ENCODE data around the gene RYR1. TPM values are rescaled to one million over a fixed set of nuclear protein-coding genes. Genes with fewer than 3 reads are reported as not detected.
"Not testable (repeated sequence)": the region's sequence is repeated elsewhere in the genome, so short reads cannot be mapped to it uniquely, and the experiment has no call there.

Gene RYR1
- total RNA-seq, 1 donor from 2014 or later: 0.06 TPM

DNA sequence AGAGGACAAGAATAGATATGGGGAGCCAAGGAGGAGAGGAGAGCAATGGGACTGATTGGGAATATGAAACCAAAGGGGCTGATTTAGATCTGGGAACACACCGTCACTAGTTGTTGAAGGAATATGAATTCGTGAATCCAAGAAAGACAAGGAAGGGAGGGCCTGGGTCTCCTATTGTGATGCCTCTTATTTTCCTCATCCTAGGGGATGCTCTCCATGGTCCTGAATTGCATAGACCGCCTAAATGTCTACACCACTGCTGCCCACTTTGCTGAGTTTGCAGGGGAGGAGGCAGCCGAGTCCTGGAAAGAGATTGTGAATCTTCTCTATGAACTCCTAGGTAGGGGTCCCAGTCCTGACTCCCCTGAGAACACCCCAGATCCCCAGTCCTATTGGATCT, 21.5 kb downstream of the RYR1 start:
- no peak for DNase-seq (ENCODE audit: extremely low read depth, low read depth, low spot score)

- DNase-seq (ENCODE audit: extremely low read depth, low read depth, low spot score): no peak
Measured at GRCh38 chr19:38457202-38457601, 23.7 kb downstream of the RYR1 start.

DNA sequence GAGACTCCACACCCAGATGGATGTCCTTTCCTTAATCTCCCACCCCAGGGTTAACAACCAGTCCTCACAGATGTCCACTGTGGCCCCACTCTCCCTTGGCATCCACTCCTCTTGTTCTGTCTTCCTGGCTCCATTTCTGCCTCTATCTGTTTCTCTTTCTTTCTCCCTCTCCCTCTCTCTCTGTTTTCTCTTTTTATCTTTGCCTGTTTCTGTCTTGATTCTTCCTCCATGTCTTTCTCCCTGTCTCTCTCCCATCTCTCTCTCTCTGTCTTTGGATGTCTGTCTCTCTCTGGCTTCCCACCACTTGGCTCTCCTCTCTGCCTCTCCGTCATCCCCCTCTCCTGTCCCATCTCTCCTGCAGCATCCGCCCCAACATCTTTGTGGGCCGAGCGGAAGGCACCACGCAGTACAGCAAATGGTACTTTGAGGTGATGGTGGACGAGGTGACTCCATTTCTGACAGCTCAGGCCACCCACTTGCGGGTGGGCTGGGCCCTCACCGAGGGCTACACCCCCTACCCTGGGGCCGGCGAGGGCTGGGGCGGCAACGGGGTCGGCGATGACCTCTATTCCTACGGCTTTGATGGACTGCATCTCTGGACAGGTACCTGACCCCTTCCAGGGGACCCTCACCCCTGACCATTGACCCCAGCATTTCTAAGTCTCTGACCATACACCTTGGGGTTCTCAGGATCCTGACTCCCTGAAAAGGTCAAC, 24.4 kb downstream of the RYR1 start:
- DNase-seq (ENCODE audit: extremely low read depth, low read depth, low spot score): no peak

DNA sequence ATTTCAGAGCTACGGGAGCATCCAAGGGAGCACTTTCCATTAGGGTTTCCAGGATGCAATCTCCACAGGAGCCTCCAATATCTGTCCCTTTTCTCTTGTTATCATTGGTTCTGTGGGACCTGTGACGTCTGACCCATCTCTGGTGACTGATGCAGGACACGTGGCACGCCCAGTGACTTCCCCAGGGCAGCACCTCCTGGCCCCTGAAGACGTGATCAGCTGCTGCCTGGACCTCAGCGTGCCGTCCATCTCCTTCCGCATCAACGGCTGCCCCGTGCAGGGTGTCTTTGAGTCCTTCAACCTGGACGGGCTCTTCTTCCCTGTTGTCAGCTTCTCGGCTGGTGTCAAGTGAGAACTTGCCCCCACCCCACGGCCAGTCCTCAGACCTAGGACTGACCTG, 25.5 kb downstream of the RYR1 start:
- DNase-seq (ENCODE audit: extremely low read depth, low read depth, low spot score): no peak

DNA sequence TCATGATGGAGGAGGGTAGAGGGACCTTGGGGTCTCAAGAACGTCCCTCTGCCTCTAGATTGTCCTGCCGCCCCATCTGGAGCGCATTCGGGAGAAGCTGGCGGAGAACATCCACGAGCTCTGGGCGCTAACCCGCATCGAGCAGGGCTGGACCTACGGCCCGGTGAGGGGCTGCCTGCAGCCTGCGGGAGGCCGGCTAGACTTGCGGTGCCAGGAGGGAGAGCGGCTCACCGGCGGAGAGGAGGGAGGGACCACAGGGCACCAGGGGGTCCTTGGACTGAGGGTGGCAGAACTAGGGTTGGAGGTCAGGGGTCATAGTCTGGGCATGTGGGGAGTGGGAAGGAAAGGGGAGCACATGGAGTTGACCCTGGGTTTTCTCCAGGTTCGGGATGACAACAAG, 29.9 kb downstream of the RYR1 start:
- DNase-seq (ENCODE audit: extremely low read depth, low read depth, low spot score): no peak

GRCh38 chr19:38464421-38465082, 31.1 kb downstream of the RYR1 start:
- no peak for DNase-seq (ENCODE audit: extremely low read depth, low read depth, low spot score)

GRCh38 chr19:38466050-38466449, 32.6 kb downstream of the RYR1 start:
- no peak for DNase-seq (ENCODE audit: extremely low read depth, low read depth, low spot score)

- DNase-seq (ENCODE audit: extremely low read depth, low read depth, low spot score): no peak
Measured at GRCh38 chr19:38467541-38468525, 34.3 kb downstream of the RYR1 start.

GRCh38 chr19:38469151-38469550, 35.7 kb downstream of the RYR1 start:
- no peak for DNase-seq (ENCODE audit: extremely low read depth, low read depth, low spot score)

DNA sequence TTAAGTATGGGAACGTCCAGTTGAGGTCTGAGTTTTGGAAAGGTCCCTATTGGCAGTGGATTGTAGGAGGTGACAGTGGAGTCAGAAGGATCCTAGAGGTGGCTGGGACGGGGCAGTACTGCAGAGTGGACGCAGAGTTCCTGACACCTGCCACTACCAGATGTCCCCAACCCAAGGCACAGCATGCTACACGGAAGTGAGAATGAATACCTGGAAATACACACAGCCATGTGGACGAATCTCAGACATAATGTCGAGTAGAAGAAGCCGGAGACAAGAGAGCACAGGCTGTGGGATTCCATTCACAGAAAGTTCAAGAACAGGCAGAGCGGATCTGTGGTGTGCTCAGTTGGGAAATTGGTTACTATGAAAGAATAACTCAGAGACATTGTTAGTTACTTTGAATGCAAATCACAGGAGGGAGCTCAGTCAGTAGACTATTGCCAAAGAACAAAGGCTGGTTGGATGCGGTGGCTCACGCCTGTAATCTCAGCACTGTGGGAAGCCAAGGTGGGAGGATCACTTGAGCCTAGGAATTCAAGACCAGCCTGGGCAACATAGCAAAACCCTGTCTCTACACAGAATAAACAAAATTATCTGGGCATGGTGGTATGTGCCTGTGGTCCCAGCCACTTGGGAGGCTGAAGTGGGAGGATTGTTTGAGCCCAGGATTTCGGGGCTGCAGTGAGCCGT, 37.4 kb downstream of the RYR1 start:
- DNase-seq (ENCODE audit: extremely low read depth, low read depth, low spot score): no peak

GRCh38 chr19:38472725-38473124, 39.2 kb downstream of the RYR1 start:
- DNase-seq (ENCODE audit: extremely low read depth, low read depth, low spot score): not testable (repeated sequence)

- DNase-seq (ENCODE audit: extremely low read depth, low read depth, low spot score): no peak
Measured at GRCh38 chr19:38473201-38473600, 39.7 kb downstream of the RYR1 start.

- no peak for DNase-seq (ENCODE audit: extremely low read depth, low read depth, low spot score)
Measured at GRCh38 chr19:38475176-38475575, 41.7 kb downstream of the RYR1 start.

DNA sequence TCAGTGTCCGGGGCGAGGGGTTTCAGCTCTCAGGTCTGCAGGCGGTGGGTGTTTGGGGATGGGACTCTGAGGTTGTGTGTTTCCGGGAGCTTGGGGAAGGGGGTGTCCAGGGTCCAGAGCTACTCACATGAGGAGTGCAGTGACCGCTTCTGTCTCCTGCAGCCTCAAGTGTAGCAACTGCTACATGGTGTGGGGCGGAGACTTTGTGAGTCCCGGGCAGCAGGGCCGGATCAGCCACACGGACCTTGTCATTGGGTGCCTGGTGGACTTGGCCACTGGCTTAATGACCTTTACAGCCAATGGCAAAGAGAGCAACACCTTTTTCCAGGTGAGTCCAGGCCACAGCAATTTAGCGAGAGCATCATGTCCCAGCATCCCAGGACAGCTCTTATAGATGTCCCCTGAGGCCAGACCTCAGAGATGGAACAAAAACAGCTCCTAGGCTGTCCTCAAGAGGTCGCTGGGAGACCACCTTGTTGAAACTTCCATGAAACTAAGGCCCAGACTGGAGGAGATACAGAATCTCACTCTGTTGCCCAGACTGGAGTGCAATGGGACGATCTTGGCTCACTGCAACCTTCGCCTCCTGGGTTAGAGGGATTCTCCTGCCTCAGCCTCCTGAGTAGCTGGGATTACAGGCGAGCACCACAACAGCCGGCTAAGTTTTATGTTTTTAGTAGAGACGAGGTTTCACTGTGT, 44.9 kb downstream of the RYR1 start:
- no peak for DNase-seq (ENCODE audit: extremely low read depth, low read depth, low spot score)

DNA sequence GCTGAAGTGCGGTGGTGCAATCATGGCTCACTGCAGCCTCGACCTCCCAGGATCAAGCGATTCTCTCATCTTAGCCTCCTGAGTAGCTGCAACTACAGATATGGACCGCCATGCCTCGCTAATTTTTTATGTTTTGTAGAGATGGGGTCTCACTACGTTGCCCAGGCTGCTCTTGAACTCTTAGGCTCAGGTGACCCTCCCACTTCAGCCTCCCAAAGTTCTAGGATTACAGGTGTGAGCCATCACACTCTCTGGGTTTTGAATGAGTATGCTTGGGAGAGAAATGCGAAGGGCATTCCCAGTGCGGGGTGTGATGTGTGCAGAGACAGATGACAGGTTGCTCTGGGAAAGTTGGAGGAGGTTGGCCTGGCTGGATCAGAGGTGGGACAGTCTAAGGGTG, 49.0 kb downstream of the RYR1 start:
- no peak for DNase-seq (ENCODE audit: extremely low read depth, low read depth, low spot score)

DNA sequence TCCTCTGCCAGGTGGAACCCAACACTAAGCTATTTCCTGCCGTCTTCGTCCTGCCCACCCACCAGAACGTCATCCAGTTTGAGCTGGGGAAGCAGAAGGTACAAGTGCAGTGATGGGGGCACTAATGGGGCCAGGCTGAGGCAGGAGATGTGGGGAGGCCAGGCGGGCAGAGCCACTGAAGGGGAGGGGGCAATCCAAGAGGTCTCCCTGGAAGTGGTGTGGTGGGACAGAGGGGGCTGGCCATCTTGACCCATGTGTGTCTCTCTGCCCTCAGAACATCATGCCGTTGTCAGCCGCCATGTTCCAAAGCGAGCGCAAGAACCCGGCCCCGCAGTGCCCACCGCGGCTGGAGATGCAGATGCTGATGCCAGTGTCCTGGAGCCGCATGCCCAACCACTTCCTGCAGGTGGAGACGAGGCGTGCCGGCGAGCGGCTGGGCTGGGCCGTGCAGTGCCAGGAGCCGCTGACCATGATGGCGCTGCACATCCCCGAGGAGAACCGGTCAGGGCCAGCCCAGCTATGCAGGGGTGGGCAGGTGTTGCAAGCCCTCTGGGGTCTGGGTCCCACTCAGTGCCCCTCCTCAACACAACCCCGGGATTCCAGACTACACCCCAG, 49.6 kb downstream of the RYR1 start:
- no peak for DNase-seq (ENCODE audit: extremely low read depth, low read depth, low spot score)

DNA sequence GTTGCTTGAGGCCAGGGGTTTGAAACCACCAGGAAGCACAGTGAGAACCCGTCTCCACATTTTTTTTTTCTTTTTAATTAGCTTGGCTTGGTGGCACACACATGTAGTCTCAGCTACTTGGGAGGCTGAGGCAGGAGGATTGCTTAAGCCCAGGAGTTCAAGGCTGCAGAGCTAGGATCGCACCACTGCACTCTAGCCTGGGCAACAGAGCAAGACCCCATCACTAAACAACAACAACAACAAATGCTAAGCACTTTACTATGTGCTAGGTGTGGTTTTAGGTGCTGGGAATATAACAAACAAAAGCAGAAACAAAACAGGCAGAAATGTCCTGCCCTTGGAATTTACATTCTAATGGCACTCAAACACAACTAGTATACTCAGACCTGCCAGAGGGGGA, 51.3 kb downstream of the RYR1 start:
- DNase-seq (ENCODE audit: extremely low read depth, low read depth, low spot score): no peak

DNA sequence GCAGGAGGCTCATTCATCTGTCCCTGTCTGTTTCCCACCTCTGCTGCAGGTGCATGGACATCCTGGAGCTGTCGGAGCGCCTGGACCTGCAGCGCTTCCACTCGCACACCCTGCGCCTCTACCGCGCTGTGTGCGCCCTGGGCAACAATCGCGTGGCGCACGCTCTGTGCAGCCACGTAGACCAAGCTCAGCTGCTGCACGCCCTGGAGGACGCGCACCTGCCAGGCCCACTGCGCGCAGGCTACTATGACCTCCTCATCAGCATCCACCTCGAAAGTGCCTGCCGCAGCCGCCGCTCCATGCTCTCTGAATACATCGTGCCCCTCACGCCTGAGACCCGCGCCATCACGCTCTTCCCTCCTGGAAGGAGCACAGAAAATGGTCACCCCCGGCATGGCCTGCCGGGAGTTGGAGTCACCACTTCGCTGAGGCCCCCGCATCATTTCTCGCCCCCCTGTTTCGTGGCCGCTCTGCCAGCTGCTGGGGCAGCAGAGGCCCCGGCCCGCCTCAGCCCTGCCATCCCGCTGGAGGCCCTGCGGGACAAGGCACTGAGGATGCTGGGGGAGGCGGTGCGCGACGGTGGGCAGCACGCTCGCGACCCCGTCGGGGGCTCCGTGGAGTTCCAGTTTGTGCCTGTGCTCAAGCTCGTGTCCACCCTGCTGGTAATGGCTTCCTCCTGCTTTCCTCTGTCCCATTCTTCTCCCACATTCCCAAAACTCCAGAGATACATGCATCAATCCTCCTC, 52.2 kb downstream of the RYR1 start:
- no peak for DNase-seq (ENCODE audit: extremely low read depth, low read depth, low spot score)

DNA sequence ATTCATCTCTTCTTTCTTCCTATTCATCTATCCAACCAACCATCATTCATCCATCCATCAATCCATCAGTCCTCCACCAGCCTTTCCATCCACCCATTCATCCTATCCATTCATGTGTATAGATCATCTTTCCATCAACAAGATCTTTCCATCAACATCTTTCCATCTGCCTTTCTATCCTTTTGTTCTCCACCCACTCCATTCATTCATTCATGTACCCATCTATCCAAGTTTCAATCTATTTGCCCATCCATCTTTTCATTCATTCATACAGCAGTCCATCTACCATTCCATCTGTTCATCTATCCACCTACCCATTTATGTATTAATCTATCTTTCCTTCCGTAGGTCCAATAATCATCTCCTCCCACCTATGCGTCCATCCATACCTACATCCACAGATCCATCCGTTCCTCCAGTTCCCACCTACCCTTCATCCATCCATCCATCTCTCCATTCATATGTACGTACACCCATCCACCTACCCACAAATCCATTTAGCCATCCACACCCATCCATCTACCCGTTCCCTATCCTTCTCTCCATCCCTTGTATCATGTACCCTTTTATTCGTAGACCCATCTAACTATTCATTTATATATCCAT, 53.3 kb downstream of the RYR1 start:
- no peak for DNase-seq (ENCODE audit: extremely low read depth, low read depth, low spot score)
